Prostate gland (tissue), 2 donors: ENCODE measurements around the gene OSER1.
"Not testable (repeated sequence)": the region's sequence is repeated elsewhere in the genome, so short reads cannot be mapped to it uniquely, and the experiment has no call there.

ENCODE experiments used
- CTCF ChIP-seq, 4 experiments: fragments of 200-600 bp in 2 of 4; fragments of 450-650 bp in 2 of 4; sonication (generic) in 2 of 4; IDR thresholded peaks; 1 replicate in 3 of 4; 2 replicates in 1 of 4; pipeline ENCODE4 v1.5.1; 2016 to 2019; ENCODE audit warnings: antibody characterized with exemption in 4 of 4, mild to moderate bottlenecking in 2 of 4, moderate library complexity in 2 of 4
- POLR2A ChIP-seq: fragments of 450-650 bp; IDR thresholded peaks from one replicate; pipeline ENCODE4 v1.6.1; 2016; ENCODE audit warnings: antibody characterized with exemption, mild to moderate bottlenecking
- POLR2AphosphoS5 ChIP-seq: sonication (generic); formaldehyde crosslinking; IDR thresholded peaks from one replicate; pipeline ENCODE4 v1.6.1; 2017; ENCODE audit warnings: antibody characterized with exemption

GRCh38 chr20:44236840-44237239 lies 26.3 kb upstream of the OSER1 start:
- TF ChIP-seq CTCF (IDR thresholded peaks at IDR 0.05); POLR2AphosphoS5; POLR2A: not testable (repeated sequence)
